GM18909 (cell line): ENCODE measurements around the gene ARRDC1.

ENCODE experiments used
- ATAC-seq: cut with Tn5 transposase; IDR thresholded peaks from one replicate; pipeline ENCODE4 v1.9.1; 2021; ENCODE audit warnings: mild to moderate bottlenecking; ENCODE audit not compliant: unreplicated experiment, poor library complexity

The ARRDC1 gene

DNA sequence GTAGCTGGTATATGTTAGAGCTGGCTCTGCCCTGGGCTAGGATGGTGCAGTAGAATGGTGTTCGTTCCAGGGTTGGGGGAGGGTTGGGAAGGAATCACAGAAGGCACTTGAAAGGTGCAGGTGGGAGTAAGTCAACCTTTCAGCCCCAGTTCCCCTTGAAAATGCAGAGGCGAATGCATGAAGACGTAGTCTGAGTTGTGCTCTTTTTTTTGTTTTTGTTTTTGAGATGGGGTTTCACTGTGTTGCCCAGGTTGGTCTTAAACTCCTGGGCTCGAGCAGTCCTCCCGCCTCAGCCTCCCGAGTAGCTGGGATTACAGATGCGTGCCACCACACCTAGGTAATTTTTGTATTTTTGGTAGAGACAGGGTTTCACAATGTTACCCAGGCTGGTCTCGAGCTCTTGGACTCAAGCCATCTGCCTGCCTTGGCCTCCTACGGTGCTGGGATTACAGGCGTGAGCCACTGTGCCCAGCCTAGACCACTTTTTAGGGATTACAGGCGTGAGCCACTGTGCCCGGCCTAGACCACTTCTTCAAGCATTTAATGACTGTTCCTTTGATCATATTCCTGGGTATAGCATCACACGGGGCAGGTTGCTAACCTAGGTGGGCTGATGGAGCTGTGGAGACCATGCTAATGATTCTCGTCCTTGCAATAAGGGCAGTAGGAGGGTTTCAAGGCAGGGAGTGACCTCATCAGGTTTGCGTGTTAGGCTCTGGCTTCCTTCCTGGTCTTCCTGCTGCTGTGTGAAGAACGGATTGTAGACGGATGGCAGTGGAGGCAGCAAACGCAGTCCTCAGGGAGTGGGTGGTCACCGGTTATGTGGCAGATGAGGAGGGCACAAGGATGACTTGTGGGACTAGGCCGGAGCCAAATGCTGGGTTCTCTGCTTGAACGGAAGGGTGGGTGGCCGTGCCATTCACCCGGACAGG lies 27.0 kb downstream of the ARRDC1 start:
- ATAC-seq = no peak

DNA sequence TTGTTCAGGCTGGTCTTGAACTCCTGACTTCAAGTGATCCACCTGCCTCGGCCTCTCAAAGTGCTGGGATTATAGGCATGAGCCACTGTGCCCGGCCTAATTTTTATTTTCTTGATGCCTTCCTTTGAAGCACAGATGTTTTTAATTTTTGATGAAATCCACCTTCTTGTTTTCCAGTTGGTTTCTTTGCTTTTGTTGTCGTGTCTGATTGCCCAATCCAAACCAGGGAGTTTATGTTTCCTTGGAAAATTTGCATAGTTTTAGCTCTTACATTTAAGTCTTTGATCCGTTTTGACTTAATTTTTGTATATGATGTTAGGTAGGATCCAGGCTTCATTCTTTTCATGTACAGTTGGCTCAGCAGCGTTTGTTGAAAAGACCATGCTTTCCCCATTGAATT lies 28.5 kb downstream of the ARRDC1 start:
- ATAC-seq = no peak

DNA sequence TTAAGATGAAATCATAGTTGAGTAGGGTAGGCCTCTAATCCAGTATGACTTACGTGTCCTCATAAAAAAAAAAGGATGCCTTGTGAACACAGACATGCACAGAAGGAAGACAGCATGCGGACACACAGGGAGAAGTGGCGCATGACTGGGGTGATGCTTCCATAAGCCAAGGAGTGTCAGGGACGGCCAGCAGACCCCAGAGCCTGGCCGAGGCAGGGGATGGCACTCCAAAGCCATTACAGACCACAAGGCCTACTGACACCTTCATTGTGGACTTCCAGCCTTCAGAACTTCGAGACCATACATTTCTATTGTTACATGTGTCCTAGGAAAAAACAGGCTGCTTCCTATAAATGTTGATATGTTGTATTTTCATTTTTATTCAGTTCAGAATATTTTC lies 33.2 kb downstream of the ARRDC1 start:
- no peak for ATAC-seq

DNA sequence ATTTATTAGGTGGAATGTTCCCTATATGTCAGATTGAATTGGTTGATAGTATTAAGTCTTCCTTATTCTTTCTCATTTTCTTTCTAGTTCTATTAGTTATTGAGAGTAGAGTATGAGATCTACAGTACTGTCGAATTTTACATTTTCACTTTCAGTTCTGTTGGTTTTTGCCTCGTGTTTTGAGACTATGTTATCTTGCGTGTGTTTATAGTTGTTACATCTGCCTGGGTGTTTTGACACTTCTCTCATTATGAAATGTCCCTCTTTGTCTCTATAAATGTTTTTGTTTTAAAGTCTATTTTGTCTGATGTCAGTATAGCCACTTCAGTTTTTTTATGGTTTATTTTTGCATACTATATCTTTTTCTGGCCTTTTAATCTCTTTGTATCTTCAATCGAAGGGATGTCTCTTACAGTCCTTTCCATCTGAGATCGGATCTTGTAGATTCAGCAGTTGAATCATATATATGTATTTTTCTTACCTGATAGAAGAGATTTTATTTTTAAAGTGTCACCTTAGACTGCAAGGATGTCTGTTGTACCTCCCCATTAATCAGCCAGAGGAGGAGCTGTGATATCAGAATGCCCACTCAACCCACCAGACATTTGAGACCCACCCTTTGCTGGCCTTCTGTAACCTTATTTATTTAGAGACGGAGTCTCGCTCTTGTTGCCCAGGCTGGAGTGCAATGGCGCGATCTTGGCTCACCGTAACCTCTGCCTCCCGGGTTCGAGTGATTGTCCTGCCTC lies 34.0 kb downstream of the ARRDC1 start:
- ATAC-seq = no peak

DNA sequence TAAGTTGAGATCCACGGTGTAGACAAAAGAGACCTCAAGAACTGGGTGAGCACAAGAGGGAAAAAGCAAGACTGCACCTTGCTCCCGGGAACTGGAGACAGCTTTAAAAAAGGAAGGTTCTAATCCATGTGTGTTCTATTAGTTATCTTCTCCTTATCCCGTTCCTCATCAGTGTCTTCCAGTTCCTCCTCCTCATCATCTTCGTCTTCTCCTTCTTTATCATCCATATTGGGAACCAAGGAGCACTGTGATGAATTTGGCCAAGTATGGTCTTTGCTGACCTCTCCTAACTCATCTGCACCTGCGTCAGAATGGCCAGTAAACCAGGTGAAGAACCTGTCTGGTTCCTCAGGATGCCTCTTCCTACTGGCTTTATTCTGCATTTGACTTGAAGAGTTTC lies 35.4 kb downstream of the ARRDC1 start:
- ATAC-seq = no peak

DNA sequence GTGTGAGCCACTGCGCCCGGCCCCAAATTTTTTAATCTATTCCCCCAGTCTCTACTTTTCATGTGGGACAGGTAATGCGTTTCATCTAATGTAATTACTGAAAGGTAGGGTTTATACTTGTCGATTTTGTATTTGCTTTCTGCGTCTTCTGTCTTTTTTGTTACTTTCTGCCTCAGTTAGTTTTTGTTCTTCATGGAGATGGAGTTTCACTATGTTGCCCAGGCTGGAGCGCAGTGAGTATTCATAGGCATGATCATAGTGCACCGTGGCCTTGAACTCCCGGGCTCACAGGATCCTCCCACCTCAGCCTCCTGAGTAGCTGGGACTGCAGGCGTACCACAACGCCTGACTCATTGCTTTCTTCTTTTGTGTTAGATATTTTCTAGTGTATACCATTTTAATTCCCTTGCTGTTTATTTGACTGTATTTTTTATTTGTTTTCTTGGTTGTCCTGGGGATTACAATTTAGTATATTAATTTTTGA lies 36.7 kb downstream of the ARRDC1 start:
- ATAC-seq = no peak

DNA sequence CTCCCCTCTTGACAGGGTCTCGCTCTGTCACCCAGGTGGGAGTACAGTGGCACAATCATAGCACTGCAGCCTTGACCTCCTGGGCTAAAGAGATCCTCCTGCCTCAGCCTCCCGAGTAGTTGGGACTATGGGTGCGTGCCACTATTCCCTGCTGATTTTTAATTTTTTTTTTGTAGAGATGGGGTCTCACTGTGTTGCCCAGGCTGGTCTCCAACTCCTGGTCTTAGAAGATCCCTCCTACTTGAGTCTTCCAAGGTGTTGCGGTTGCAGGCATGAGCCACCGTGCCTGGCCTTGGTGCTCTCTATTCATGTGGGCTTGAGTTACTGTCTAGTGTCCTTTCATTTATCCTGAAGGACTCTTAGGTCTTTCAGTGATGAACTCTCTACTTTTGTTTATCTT lies 37.4 kb downstream of the ARRDC1 start:
- no peak for ATAC-seq

DNA sequence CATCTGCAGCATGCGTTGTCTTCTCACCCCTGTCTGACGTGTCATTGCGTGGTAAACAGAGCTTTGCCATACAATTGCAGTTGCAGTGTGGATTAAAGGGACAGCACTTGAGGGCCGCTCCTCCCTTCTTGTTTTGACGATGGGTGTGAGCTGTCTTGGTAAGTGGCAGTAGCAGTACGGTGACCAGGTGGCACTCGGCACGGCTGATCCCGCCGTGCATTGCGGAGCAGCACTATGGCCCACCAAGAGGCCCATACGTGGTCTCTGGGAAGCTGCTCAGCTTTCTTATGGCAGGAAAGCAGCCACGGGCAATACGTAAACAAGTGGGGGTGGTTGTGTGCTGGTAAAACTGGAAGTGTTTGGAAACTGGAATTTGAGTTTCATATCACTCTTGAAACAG lies 38.4 kb downstream of the ARRDC1 start:
- no peak for ATAC-seq

DNA sequence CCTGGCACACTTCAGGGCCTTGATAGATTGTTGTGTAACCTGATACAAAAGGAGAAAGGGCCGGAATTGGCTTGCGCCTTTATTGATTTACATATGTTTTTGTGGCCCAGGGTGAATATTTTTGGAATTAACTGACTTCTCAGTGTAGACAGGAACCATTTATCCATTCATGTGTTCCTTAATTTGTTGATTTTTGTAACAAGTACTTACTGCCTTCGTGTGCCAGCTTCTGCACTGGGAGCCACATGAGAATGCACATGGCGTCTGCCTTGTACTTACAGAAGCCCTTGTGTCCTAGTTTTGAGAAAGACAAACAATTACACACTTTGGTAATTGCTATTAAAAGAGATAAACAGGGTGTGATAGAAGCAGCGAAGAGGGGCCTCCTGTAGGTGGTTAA lies 39.7 kb downstream of the ARRDC1 start:
- no peak for ATAC-seq

DNA sequence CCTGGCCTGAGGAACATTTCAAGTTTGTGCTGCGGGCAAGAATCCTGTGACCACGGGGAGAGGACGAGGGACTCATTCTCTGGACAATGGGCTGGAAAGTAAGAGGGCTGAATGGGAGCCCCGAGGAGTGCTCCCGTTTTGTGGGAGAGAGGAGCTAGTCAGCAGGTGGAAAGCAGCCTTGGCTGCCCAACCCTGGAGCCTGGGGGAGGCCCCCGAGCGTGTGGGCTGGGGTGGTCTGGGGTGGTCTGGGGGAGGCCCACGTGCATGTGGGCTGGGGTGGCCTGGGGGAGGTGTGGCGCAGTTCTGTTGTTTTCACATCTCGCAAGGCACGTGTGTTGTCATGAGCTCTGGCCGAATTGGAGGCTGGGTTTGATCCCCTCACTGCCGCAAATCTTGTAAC lies 40.9 kb downstream of the ARRDC1 start:
- no peak for ATAC-seq

DNA sequence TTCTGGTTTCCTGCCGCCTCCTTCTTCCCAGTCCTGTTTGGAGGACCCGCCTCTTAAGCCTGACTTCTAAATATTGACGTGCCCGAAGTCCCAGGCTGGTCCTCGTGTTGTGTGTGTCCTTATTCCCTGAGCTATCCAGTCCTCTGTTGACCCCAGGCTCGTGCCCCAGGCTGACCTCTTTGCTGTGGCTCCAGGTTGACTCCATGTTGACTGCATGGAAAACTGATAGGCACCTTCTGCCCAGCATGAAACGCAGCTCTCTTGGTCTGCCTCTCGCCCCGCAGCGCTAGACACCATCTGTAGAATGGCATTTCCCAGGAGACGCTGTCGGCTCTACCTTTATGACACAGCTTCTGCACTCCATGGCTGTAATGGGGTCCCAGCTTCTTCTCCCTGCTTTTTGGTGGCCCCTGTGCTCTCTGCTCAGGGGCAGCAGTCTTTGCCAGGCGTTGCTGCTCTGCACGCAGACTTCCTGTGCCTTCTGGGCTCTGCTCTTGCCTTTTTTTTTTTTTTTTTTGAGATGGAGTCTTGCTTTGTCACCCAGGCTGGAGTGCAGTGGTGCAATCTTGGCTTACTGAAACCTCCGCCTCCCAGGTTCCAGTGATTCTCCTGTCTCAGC lies 41.7 kb downstream of the ARRDC1 start:
- ATAC-seq = no peak

DNA sequence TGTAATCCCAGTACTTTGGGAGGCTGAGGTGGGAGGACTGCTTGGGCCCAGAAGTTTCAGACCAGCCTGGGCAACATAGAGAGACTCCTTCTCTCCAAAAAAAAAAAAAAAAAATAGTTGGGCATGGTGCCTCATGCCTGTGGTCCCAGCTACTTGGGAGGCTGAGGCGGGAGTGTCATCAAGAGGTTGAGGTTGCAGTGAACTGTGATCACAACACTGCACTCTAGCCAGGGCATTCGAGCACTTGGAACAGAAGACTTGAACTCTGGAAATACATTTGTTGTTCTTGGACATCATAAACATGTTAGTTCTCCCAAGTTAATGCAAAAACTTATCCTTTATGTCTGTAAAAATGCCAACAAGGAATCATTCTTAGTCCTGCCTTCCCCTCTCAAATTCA lies 42.9 kb downstream of the ARRDC1 start:
- ATAC-seq = no peak

DNA sequence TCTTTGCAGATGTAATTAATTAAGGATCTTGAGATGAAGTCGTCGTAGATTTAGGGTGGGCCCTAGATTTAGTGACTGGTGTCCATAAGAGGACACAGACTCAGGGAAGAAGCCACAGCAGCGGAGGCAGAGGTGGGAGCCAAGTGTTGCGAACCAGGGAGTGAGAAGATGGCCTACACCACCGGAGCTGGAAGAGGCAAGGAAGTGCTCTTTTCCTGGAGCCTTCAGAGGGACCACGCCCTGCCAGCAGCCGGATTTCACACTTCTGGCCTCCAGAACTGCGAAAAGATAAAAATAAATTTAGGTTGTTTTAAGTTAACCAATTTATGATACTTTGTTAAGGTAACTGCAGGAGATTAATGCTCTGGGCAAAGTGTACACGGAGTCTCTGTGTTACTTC lies 44.1 kb downstream of the ARRDC1 start:
- no peak for ATAC-seq

DNA sequence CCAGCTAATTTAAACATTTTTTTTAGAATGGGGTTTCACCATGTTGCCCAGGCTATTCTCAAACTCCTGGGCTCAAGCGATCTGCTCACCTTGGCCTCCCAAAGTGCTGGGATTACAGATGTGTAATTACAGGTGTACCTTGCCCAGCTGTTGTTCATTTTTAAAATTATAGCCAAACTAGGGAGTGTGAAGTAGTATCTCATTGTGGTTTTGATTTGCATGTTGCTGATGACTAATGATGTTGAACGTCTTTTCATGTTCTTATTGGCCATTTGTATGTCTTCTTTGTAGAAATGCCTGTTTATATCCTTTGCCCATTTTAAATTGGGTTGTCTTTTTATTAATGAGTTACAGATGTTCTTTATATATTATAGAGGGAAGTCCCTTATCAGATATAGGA lies 44.8 kb downstream of the ARRDC1 start:
- no peak for ATAC-seq

DNA sequence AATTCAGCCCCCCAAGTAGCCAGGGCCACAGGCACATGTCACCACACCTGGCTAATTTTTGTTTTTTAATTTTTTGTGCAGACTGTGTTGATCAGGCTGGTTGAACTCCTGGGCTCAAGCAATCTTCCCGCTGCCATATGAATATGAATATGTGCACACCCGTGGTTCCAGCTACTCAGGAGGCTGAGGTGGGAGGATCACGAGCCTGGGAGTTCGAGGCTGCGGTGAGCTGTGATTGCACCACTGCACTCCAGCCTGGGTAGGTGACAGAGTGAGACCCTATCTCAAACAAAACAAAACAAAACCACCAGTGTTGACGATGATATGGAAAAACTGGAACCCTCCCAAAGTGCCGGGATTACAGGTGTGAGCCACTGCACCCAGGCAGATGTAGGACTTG lies 45.3 kb downstream of the ARRDC1 start:
- no peak for ATAC-seq

DNA sequence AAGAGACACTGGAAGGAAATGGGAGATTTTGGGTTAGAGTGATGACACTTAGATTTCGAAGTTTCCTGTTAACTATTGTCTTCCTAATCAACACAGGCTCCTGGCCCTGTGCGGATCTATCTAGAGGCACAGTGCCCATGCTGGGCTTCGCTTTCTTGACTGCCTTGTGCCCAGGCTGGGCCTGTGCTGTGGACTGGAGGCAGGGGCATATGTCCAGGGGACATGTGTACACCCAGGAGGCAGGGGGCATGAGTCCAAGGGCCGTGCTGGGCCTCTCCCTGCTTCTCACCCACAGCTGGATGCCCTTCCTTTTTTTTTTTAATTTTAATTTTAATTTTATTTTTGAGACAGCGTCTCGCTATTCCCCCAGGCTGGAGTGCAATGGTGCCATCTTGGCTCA lies 50.9 kb downstream of the ARRDC1 start:
- no peak for ATAC-seq

DNA sequence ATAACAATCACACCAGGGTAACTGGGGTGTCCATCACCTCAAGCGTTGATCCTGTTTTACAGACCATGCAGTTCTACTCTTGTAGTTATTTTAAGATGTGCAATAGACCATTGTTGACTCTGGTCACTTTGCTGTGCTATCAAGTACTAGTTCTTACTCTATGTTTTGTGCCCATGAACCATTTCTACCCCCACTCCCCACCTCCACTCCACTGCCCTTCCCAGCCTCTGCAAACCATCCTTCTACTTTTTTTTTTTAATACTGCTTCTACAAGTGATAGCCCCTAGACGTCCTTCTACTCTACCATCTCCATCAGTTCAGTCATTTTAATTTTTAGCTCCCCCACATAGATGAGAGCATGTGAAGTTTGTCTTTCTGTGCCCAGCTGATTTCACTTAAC lies 52.1 kb downstream of the ARRDC1 start:
- no peak for ATAC-seq

DNA sequence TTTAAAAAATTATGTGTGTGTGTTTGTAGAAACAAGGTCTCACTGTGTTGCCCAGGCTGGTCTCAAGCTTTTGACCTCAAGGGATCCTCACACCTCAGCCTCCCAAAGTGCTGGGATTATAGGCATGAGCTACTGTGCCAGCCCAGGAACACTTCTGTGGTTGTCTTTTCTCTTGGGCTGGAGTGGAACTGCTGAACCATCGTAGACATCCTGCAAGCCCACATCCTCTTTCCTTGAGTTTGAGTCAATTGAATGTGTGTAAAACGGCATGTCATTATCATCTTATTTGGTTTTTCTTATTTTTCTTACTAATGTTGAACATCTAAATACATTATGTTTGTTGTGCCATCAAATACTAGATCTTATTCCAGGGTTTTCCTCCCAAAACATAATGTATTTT lies 53.3 kb downstream of the ARRDC1 start:
- ATAC-seq = no peak

DNA sequence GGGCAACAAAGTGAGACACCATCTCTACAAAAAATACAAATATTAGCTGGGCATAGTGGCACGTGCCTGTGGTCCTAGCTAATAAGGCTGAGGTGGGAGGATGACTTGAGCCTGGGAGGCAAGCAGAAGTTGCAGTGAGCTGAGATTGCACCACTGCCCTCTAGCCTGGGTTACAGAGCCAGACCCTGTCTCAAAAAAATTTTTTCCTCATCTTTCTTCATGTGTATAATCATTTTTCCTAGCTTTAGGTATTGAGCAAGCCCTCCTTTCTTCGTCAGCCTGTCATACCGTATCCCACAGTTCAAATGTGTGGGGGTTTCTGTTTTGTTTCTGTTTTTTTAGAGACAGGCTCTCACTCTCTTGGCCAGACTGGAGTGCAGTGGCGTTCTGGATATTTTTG lies 54.7 kb downstream of the ARRDC1 start:
- ATAC-seq = no peak

DNA sequence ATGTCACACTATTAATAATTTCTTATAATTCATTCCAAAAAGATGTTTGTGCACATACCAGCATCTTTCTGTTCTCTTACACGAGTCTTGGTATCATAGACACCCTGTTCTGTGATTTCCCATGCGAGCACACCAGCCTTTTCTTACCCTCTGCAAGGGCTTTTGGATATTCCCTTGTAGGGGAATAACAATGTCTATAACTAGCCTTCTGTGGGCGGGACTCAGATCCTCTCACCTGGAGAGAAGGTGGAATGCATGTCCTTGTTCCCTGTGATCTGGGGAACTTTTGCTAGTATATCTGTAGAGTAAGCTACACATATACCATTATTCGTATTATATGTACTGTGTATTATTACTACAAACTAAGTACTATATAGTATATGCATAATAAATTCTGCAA lies 58.1 kb downstream of the ARRDC1 start:
- no peak for ATAC-seq

DNA sequence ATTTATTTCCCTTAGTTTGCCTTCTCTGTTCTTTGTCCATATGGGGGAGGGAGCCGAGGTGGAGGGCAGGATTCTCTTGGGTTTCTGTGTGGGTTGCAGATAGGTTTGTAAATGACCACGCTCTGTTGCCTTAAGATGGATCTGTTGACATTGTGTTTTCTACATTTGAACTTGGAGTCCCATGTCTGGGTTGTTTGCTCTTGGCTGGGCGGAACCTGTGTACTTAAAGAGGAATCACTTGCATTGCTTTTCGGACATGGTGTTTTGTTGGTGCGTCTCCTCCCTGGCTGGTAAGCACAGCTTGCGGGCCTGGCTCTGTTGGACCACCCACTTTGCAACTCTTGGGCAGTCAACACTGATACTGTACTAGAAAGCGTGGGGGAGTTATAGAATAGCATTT lies 59.2 kb downstream of the ARRDC1 start:
- no peak for ATAC-seq
